ENCODE data around the gene SYNPO2.

DNA sequence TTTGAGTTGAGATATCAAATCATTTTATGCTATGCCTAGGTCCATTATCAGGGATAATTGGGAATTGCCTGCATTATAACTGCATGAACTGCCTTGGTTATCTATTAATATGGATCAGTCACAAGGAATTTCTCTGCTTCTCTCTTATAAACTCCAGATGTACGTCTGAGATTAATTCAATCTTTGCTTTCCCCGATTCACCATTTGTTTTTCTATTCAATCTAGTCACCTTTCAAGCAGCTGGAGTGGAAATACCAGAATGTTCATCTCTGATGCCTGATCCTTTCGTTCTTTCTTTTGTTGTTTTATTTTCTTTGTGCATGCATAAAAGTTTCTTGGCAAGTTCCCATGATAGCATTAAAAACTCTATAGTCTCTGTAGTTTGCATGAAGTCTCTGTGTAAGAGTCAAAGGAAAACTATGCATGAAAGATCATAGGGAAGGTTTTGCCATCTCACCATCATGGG is 22.6 kb downstream of the SYNPO2 start:
- TF ChIP-seq, protein P1, sequence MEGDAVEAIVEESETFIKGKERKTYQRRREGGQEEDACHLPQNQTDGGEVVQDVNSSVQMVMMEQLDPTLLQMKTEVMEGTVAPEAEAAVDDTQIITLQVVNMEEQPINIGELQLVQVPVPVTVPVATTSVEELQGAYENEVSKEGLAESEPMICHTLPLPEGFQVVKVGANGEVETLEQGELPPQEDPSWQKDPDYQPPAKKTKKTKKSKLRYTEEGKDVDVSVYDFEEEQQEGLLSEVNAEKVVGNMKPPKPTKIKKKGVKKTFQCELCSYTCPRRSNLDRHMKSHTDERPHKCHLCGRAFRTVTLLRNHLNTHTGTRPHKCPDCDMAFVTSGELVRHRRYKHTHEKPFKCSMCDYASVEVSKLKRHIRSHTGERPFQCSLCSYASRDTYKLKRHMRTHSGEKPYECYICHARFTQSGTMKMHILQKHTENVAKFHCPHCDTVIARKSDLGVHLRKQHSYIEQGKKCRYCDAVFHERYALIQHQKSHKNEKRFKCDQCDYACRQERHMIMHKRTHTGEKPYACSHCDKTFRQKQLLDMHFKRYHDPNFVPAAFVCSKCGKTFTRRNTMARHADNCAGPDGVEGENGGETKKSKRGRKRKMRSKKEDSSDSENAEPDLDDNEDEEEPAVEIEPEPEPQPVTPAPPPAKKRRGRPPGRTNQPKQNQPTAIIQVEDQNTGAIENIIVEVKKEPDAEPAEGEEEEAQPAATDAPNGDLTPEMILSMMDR (conservative IDR thresholded peaks at IDR 0.05 in 1 of 2, IDR thresholded peaks at IDR 0.05 in 1 of 2; ENCODE audit: low read depth in 1 of 2, low read length in 2 of 2): no peak
- no peak for TF ChIP-seq EZH2 (IDR thresholded peaks at IDR 0.05; ENCODE audit: low read length, missing control alignments)

Data from fibroblast of lung (primary cell).